Stimulated activated CD8-positive, alpha-beta memory T cell treated with anti-CD3 and anti-CD28 coated beads, Interleukin-2, amount 100 ng/mL, for 1 hour (primary cell): ENCODE data around the gene RNGTT.

Experiments
- DNase-seq, 2 donors: peaks; one replicate each; pipeline ENCODE4 v3.0.0-alpha.2; 2020; ENCODE audit warnings: low read depth in 2 of 2

The RNGTT gene

GRCh38 chr6:88663801-88664200, 299.6 kb downstream of the RNGTT start:
- DNase-seq = no peak

- no peak for DNase-seq
These were observed 300.7 kb downstream of the RNGTT start for GRCh38 chr6:88662653-88663174.

- no peak for DNase-seq
These were observed 301.2 kb downstream of the RNGTT start for GRCh38 chr6:88662163-88662580.

- no peak for DNase-seq
These were observed 302.3 kb downstream of the RNGTT start for GRCh38 chr6:88661136-88661535.

- no peak for DNase-seq
These were observed 307.8 kb downstream of the RNGTT start for GRCh38 chr6:88655586-88655985.

GRCh38 chr6:88653936-88654335, 309.5 kb downstream of the RNGTT start:
- DNase-seq = no peak

- DNase-seq = no peak
These were observed 312.0 kb downstream of the RNGTT start for GRCh38 chr6:88651400-88651799.

- no peak for DNase-seq
These were observed 312.4 kb downstream of the RNGTT start for GRCh38 chr6:88650979-88651378.

- DNase-seq = no peak
These were observed 313.3 kb downstream of the RNGTT start for GRCh38 chr6:88650029-88650619.

GRCh38 chr6:88641178-88641903, 322.1 kb downstream of the RNGTT start:
- no peak for DNase-seq

GRCh38 chr6:88637761-88638545, 325.5 kb downstream of the RNGTT start:
- DNase-seq = no peak

GRCh38 chr6:88636871-88637270, 326.5 kb downstream of the RNGTT start:
- DNase-seq = no peak

- DNase-seq = no peak
These were observed 329.6 kb downstream of the RNGTT start for GRCh38 chr6:88633782-88634181.

- DNase-seq = no peak
These were observed 331.6 kb downstream of the RNGTT start for GRCh38 chr6:88631830-88632229.

GRCh38 chr6:88629838-88630494, 333.5 kb downstream of the RNGTT start:
- DNase-seq = no peak

GRCh38 chr6:88626460-88626859, 337.0 kb downstream of the RNGTT start:
- DNase-seq = no peak

GRCh38 chr6:88623531-88623930, 339.9 kb downstream of the RNGTT start:
- no peak for DNase-seq

GRCh38 chr6:88619951-88620350, 343.5 kb downstream of the RNGTT start:
- DNase-seq = no peak

- DNase-seq = no peak
These were observed 347.0 kb downstream of the RNGTT start for GRCh38 chr6:88616380-88616779.

- no peak for DNase-seq
These were observed 349.0 kb downstream of the RNGTT start for GRCh38 chr6:88614316-88614877.

- no peak for DNase-seq
These were observed 350.8 kb downstream of the RNGTT start for GRCh38 chr6:88612631-88613030.

GRCh38 chr6:88611721-88612120, 351.7 kb downstream of the RNGTT start:
- no peak for DNase-seq
